ENCODE results near the gene SMAD6.

DNA sequence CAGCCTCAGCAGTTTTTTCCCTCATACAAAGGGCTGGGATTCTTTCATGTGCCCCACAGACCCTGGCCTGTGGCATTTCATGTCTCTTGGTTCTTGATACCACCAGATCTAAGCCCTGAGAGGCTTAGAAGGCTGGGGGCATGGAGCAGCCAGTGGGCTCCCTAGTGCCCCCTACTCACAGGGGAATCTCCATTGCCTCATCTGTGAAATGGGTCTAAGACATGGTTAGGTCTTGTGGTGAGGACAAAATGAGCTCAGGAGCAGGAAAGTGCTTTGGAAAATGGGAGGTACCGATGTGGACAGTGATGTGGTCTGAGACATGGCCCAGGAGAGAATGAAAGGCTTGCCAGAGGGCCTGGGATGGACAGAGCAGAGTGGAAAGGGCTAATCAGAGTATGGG is 94.3 kb downstream of the SMAD6 start:
- TF ChIP-seq POLR2A (IDR thresholded peaks at IDR 0.05) (no peak), CTCF (IDR thresholded peaks at IDR 0.05) (no peak)

All from heart left ventricle (tissue), 13 donors.